ENCODE measurements around the gene CCR7. TPM values are rescaled to one million over a fixed set of nuclear protein-coding genes. Genes with fewer than 3 reads are reported as not detected.

The CCR7 gene
- total RNA-seq, 1 donor, result not detected

- Histone ChIP-seq H3K9me3 (ENCODE audit: low read depth, low read length) (no peaks in the 10 kb centered on the region), H2AFZ (ENCODE audit: low read length) (peak overlapping the region; percentile 54), H3K4me2 (ENCODE audit: insufficient read depth, low read length) (peak overlapping the region; percentile 36), H3K27me3 (ENCODE audit: insufficient read depth, low read length) (no peaks in the 10 kb centered on the region), H3K79me2 (ENCODE audit: insufficient read depth, low read length) (no peaks in the 10 kb centered on the region), H3K4me3 (ENCODE audit: insufficient read depth, low read length) (no peak overlapping the region), H4K20me1 (ENCODE audit: insufficient read depth, low read length) (no peaks in the 10 kb centered on the region), H3K27ac (ENCODE audit: low read depth, low read length) (peak overlapping the region; percentile 33), H3K4me1 (ENCODE audit: insufficient read depth, low read length) (peaks cover 28% of the 10 kb centered on the region), H3K36me3 (ENCODE audit: insufficient read depth, low read length) (no peaks in the 10 kb centered on the region)
- DNase-seq (ENCODE audit: insufficient read length, low spot score, missing footprints), result no peak
- TF ChIP-seq CTCF (IDR thresholded peaks at IDR 0.05; ENCODE audit: extremely low read depth, low read depth, low read length), result no peak
Measured at GRCh38 chr17:40511667-40512220, 53.5 kb downstream of the CCR7 start.

- no peaks in the 10 kb centered on the region for H3K9me3 ChIP-seq (ENCODE audit: low read depth, low read length)
- TF ChIP-seq CTCF (IDR thresholded peaks at IDR 0.05; ENCODE audit: extremely low read depth, low read depth, low read length), result no peak
- no peaks in the 10 kb centered on the region for H3K27me3 ChIP-seq (ENCODE audit: insufficient read depth, low read length)
- H3K4me3 ChIP-seq (ENCODE audit: insufficient read depth, low read length), result no peak overlapping the region
- H3K79me2 ChIP-seq (ENCODE audit: insufficient read depth, low read length), result no peaks in the 10 kb centered on the region
- H3K36me3 ChIP-seq (ENCODE audit: insufficient read depth, low read length), result no peaks in the 10 kb centered on the region
- H3K4me2 ChIP-seq (ENCODE audit: insufficient read depth, low read length), result peak overlapping the region; percentile 36
- H2AFZ ChIP-seq (ENCODE audit: low read length), result no peak overlapping the region
- no peak for DNase-seq (ENCODE audit: insufficient read length, low spot score, missing footprints)
- H4K20me1 ChIP-seq (ENCODE audit: insufficient read depth, low read length), result no peaks in the 10 kb centered on the region
- peaks cover 22% of the 10 kb centered on the region for H3K4me1 ChIP-seq (ENCODE audit: insufficient read depth, low read length)
- H3K27ac ChIP-seq (ENCODE audit: low read depth, low read length), result peak overlapping the region; percentile 35
Measured at GRCh38 chr17:40511136-40511535, 54.1 kb downstream of the CCR7 start.

- H3K36me3 ChIP-seq (ENCODE audit: insufficient read depth, low read length), result no peaks in the 10 kb centered on the region
- H3K27ac ChIP-seq (ENCODE audit: low read depth, low read length), result peak overlapping the region; percentile 35
- H3K4me2 ChIP-seq (ENCODE audit: insufficient read depth, low read length), result no peak overlapping the region
- no peaks in the 10 kb centered on the region for H3K27me3 ChIP-seq (ENCODE audit: insufficient read depth, low read length)
- H3K9me3 ChIP-seq (ENCODE audit: low read depth, low read length), result no peaks in the 10 kb centered on the region
- H2AFZ ChIP-seq (ENCODE audit: low read length), result no peak overlapping the region
- no peaks in the 10 kb centered on the region for H4K20me1 ChIP-seq (ENCODE audit: insufficient read depth, low read length)
- no peak for TF ChIP-seq CTCF (IDR thresholded peaks at IDR 0.05; ENCODE audit: extremely low read depth, low read depth, low read length)
- H3K79me2 ChIP-seq (ENCODE audit: insufficient read depth, low read length), result no peaks in the 10 kb centered on the region
- peaks cover 22% of the 10 kb centered on the region for H3K4me1 ChIP-seq (ENCODE audit: insufficient read depth, low read length)
- no peak for DNase-seq (ENCODE audit: insufficient read length, low spot score, missing footprints)
- H3K4me3 ChIP-seq (ENCODE audit: insufficient read depth, low read length), result no peak overlapping the region
Measured at GRCh38 chr17:40510328-40510648, 55.0 kb downstream of the CCR7 start.

GRCh38 chr17:40509626-40510327 is 55.5 kb downstream of the CCR7 start:
- DNase-seq (ENCODE audit: insufficient read length, low spot score, missing footprints), result no peak
- no peak overlapping the region for H3K27ac ChIP-seq (ENCODE audit: low read depth, low read length)
- H3K4me2 ChIP-seq (ENCODE audit: insufficient read depth, low read length), result no peak overlapping the region
- no peaks in the 10 kb centered on the region for H3K27me3 ChIP-seq (ENCODE audit: insufficient read depth, low read length)
- H4K20me1 ChIP-seq (ENCODE audit: insufficient read depth, low read length), result no peaks in the 10 kb centered on the region
- H3K4me3 ChIP-seq (ENCODE audit: insufficient read depth, low read length), result no peak overlapping the region
- no peaks in the 10 kb centered on the region for H3K9me3 ChIP-seq (ENCODE audit: low read depth, low read length)
- H3K4me1 ChIP-seq (ENCODE audit: insufficient read depth, low read length), result peaks cover 22% of the 10 kb centered on the region
- no peak overlapping the region for H2AFZ ChIP-seq (ENCODE audit: low read length)
- TF ChIP-seq CTCF (IDR thresholded peaks at IDR 0.05; ENCODE audit: extremely low read depth, low read depth, low read length), result no peak
- no peaks in the 10 kb centered on the region for H3K79me2 ChIP-seq (ENCODE audit: insufficient read depth, low read length)
- no peaks in the 10 kb centered on the region for H3K36me3 ChIP-seq (ENCODE audit: insufficient read depth, low read length)

Measured in osteoblast (primary cell).